LNCaP clone FGC (cell line): ENCODE results near the gene COLEC12.

Source experiments
- DNase-seq: peaks from one replicate; pipeline ENCODE4 v3.0.0-alpha.2; 2011; ENCODE audit warnings: low read depth
- H3K4me3 ChIP-seq: 2 replicates; pipeline ENCODE4 v1.5.1; 2011; ENCODE audit warnings: mild to moderate bottlenecking, low read depth, low read length, control low read depth
- CTCF ChIP-seq: IDR thresholded peaks from 2 replicates; pipeline ENCODE4 v1.5.1; 2012; ENCODE audit warnings: mild to moderate bottlenecking; ENCODE audit not compliant: control insufficient read depth, insufficient read depth; ENCODE audit errors: extremely low read depth

COLEC12 gene

GRCh38 chr18:497688-498087 lies 2.8 kb downstream of the COLEC12 start:
- DNase-seq: no peak
- no peak overlapping the region for H3K4me3 ChIP-seq
- no peak for TF ChIP-seq CTCF

GRCh38 chr18:495452-495851 lies 5.0 kb downstream of the COLEC12 start:
- no peak for TF ChIP-seq CTCF
- H3K4me3 ChIP-seq: no peak overlapping the region
- DNase-seq: no peak

- TF ChIP-seq CTCF: no peak
- no peak for DNase-seq
- no peak overlapping the region for H3K4me3 ChIP-seq
Measured at GRCh38 chr18:495017-495416, 5.5 kb downstream of the COLEC12 start.

- no peak overlapping the region for H3K4me3 ChIP-seq
- no peak for TF ChIP-seq CTCF
- DNase-seq: no peak
Measured at GRCh38 chr18:493986-494983, 6.2 kb downstream of the COLEC12 start.

GRCh38 chr18:492451-492850 lies 8.1 kb downstream of the COLEC12 start:
- H3K4me3 ChIP-seq: no peak overlapping the region
- no peak for TF ChIP-seq CTCF
- no peak for DNase-seq

GRCh38 chr18:490624-491023 lies 9.9 kb downstream of the COLEC12 start:
- H3K4me3 ChIP-seq: no peak overlapping the region
- no peak for TF ChIP-seq CTCF
- no peak for DNase-seq

GRCh38 chr18:490024-490366 lies 10.5 kb downstream of the COLEC12 start:
- no peak for DNase-seq
- H3K4me3 ChIP-seq: no peak overlapping the region
- TF ChIP-seq CTCF: no peak
